MM.1S (cell line): Measurements from ENCODE around the gene DKC1.

Source experiments
- DNase-seq: peaks from one replicate; pipeline ENCODE4 v3.0.0-alpha.2; 2015
- H2AFZ ChIP-seq: fragments of 300-600 bp; sonication (generic); 2 replicates; pipeline ENCODE4 v1.6.0; 2016; ENCODE audit warnings: antibody characterized with exemption, low read length
- H3F3A ChIP-seq: fragments of 300-600 bp; sonication (generic); 2 replicates; pipeline ENCODE4 v1.6.1; 2016; ENCODE audit warnings: mild to moderate bottlenecking, antibody characterized with exemption, low read length, moderate library complexity, mixed read lengths; ENCODE audit not compliant: insufficient read depth
- H3K27ac ChIP-seq: fragments of 300-600 bp; sonication (generic); 2 replicates; pipeline ENCODE4 v1.5.1; 2016; ENCODE audit warnings: mild to moderate bottlenecking, low read length
- H3K27me3 ChIP-seq: fragments of 300-600 bp; sonication (generic); replicated peaks from 2 replicates; pipeline ENCODE4 v1.6.0; 2016; ENCODE audit warnings: low read length; ENCODE audit not compliant: insufficient read depth
- H3K36me3 ChIP-seq: fragments of 300-600 bp; sonication (generic); replicated peaks from 2 replicates; pipeline ENCODE4 v1.6.1; 2016; ENCODE audit warnings: mild to moderate bottlenecking, low read length, mixed read lengths; ENCODE audit not compliant: insufficient read depth
- H3K4me1 ChIP-seq: fragments of 300-600 bp; sonication (generic); 2 replicates; pipeline ENCODE4 v1.6.1; 2016; ENCODE audit warnings: low read length, mixed read lengths
- H3K4me2 ChIP-seq: fragments of 300-600 bp; sonication (generic); 2 replicates; pipeline ENCODE4 v1.6.0; 2016; ENCODE audit warnings: low read depth, low read length
- H3K4me3 ChIP-seq: fragments of 300-600 bp; sonication (generic); 2 replicates; pipeline ENCODE4 v1.5.1; 2016; ENCODE audit warnings: low read length, mixed read lengths
- H3K79me2 ChIP-seq: fragments of 300-600 bp; sonication (generic); 2 replicates; pipeline ENCODE4 v1.6.1; 2016; ENCODE audit warnings: mixed run types, low read length, mixed read lengths
- H3K9ac ChIP-seq: fragments of 300-600 bp; sonication (generic); 2 replicates; pipeline ENCODE4 v1.6.1; 2016; ENCODE audit warnings: low read length, mixed read lengths
- H3K9me2 ChIP-seq: fragments of 300-600 bp; sonication (generic); replicated peaks from 2 replicates; pipeline ENCODE4 v1.6.1; 2016; ENCODE audit warnings: mild to moderate bottlenecking, low read length, mixed read lengths; ENCODE audit not compliant: insufficient read depth
- H3K9me3 ChIP-seq: fragments of 300-600 bp; sonication (generic); replicated peaks from 2 replicates; pipeline ENCODE4 v1.6.1; 2016; ENCODE audit warnings: mild to moderate bottlenecking, low read length, mixed read lengths; ENCODE audit not compliant: insufficient read depth
- H4K20me1 ChIP-seq: fragments of 300-600 bp; sonication (generic); 2 replicates; pipeline ENCODE4 v1.6.1; 2016; ENCODE audit warnings: mild to moderate bottlenecking, low read length, moderate library complexity, mixed read lengths; ENCODE audit not compliant: insufficient read depth
- EZH2 ChIP-seq: fragments of 300-600 bp; sonication (generic); optimal IDR thresholded peaks from 2 replicates; pipeline ENCODE3; 2017; ENCODE audit warnings: low read depth, mild to moderate bottlenecking, antibody characterized with exemption, low read length, mixed read lengths
- EZH2phosphoT487 ChIP-seq: fragments of 300-600 bp; sonication (generic); IDR thresholded peaks from 2 replicates; pipeline ENCODE4 v1.6.1; 2018; ENCODE audit warnings: antibody characterized with exemption, low read length
- TF ChIP-seq, protein P1 (sequence below): fragments of 300-600 bp; sonication (generic); IDR thresholded peaks from 2 replicates; pipeline ENCODE4 v1.5.1; 2016; ENCODE audit warnings: antibody characterized with exemption, low read length, mixed read lengths

DKC1 gene

DNA sequence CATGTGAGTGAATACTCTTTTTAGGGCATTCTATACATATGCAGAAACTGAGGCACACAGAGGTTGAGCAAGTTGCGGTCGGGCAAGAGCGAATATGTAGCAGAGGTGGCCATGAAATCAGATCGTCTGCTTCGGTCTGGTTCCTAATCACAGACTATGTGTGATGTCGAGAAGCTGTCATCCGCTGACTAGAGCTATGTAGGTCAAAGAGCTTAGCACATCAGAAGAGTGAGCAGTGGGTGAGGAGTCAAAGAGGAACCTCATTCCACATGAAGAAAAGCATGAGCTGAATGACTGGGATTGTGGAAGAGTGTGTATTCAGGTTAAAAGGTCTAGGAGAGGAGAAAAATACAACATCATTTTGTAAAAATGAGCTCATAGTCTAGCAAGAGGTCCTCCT is 30.8 kb upstream of the DKC1 start:
- Histone ChIP-seq H3K4me3 (no peak overlapping the region), H3F3A (no peaks in the 10 kb centered on the region), H4K20me1 (no peaks in the 10 kb centered on the region), H3K4me1 (no peaks in the 10 kb centered on the region), H3K79me2 (no peaks in the 10 kb centered on the region), H3K4me2 (no peak overlapping the region), H3K27ac (no peak overlapping the region), H3K9ac (no peak overlapping the region), H3K9me3 (no peaks in the 10 kb centered on the region), H3K36me3 (no peaks in the 10 kb centered on the region), H3K27me3 (no peaks in the 10 kb centered on the region), H2AFZ (no peak overlapping the region), H3K9me2 (no peaks in the 10 kb centered on the region)
- no peak for DNase-seq
- TF ChIP-seq EZH2 = no peak
- no peak for TF ChIP-seq EZH2phosphoT487
- TF ChIP-seq, protein P1, sequence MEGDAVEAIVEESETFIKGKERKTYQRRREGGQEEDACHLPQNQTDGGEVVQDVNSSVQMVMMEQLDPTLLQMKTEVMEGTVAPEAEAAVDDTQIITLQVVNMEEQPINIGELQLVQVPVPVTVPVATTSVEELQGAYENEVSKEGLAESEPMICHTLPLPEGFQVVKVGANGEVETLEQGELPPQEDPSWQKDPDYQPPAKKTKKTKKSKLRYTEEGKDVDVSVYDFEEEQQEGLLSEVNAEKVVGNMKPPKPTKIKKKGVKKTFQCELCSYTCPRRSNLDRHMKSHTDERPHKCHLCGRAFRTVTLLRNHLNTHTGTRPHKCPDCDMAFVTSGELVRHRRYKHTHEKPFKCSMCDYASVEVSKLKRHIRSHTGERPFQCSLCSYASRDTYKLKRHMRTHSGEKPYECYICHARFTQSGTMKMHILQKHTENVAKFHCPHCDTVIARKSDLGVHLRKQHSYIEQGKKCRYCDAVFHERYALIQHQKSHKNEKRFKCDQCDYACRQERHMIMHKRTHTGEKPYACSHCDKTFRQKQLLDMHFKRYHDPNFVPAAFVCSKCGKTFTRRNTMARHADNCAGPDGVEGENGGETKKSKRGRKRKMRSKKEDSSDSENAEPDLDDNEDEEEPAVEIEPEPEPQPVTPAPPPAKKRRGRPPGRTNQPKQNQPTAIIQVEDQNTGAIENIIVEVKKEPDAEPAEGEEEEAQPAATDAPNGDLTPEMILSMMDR = no peak

DNA sequence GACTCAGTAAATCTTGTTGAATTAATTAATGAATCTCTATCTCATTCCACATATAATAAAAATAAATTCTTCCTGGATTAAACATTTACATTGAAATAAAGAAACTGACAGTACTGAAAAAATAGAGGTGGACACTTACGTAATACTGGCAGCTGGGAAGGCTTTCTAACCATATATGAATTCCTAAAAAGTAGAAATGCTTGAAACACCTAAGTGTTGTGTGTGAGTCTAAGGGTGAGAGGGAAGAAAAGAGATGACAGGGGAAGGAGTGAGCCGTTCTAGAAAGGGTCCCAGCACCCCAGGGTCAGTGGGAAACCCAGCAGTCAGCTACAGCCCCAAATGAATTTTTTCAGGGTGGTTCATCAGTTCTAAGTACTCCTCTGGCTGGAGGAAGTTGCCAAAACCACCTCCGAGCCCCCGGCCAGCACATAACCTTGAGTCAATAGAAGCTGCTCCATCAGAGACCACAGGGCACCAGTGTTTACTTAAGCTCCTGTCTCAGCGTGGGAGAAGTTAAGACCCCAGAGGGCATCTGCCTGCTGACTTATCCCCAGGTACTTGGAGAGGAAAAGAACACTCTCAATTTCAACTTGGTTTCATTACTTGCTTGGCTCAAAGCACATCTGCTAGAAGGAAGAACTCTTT is 30.1 kb upstream of the DKC1 start:
- Histone ChIP-seq H4K20me1 (no peaks in the 10 kb centered on the region), H3K9ac (no peak overlapping the region), H3K4me2 (no peak overlapping the region), H3K79me2 (no peaks in the 10 kb centered on the region), H3K27ac (no peak overlapping the region), H3K36me3 (no peaks in the 10 kb centered on the region), H3F3A (no peaks in the 10 kb centered on the region), H2AFZ (no peak overlapping the region), H3K9me2 (no peaks in the 10 kb centered on the region), H3K9me3 (no peaks in the 10 kb centered on the region), H3K4me1 (no peaks in the 10 kb centered on the region), H3K4me3 (no peak overlapping the region), H3K27me3 (no peaks in the 10 kb centered on the region)
- DNase-seq = no peak
- TF ChIP-seq EZH2 = no peak
- TF ChIP-seq EZH2phosphoT487 = no peak
- TF ChIP-seq, protein P1 = no peak

DNA sequence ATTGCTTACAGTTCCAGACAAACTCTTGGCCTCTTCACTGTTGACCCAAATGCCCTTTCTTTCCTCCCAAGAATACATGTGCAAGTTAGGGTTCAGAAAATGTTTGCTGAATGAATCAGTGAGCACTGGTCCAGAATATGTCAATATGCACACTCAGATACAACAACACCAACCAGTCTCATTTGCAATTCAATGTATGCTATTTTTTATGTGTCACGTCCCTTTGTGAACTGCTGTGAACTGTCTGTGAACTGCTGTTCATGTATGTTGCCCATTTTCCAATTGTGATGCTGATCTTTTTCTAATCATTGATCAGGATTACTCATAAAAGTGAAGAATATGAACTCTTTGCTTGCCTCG is 29.6 kb upstream of the DKC1 start:
- Histone ChIP-seq H3K27ac (no peak overlapping the region), H3K9ac (no peak overlapping the region), H3K4me1 (no peaks in the 10 kb centered on the region), H3K27me3 (no peaks in the 10 kb centered on the region), H2AFZ (no peak overlapping the region), H3K4me3 (no peak overlapping the region), H4K20me1 (no peaks in the 10 kb centered on the region), H3K9me2 (no peaks in the 10 kb centered on the region), H3K4me2 (no peak overlapping the region), H3K36me3 (no peaks in the 10 kb centered on the region), H3K79me2 (no peaks in the 10 kb centered on the region), H3F3A (no peaks in the 10 kb centered on the region), H3K9me3 (no peaks in the 10 kb centered on the region)
- no peak for DNase-seq
- TF ChIP-seq, protein P1 = no peak
- TF ChIP-seq EZH2phosphoT487 = no peak
- no peak for TF ChIP-seq EZH2
